ENCODE measurements around the gene FRRS1.

FRRS1 gene

GRCh38 chr1:99681583-99681982 lies 84.9 kb downstream of the FRRS1 start:
- no peak overlapping the region for H3K4me3 ChIP-seq (ENCODE audit: low read depth, low read length)
- TF ChIP-seq MAX (IDR thresholded peaks at IDR 0.05; ENCODE audit: low read depth, low read length) = no peak
- TF ChIP-seq CTCF (IDR thresholded peaks at IDR 0.05; ENCODE audit: low read depth, low read length) = no peak
- no peak for TF ChIP-seq MYC (IDR thresholded peaks at IDR 0.05; ENCODE audit: low read depth, low read length)
- TF ChIP-seq POLR2A (IDR thresholded peaks at IDR 0.05; ENCODE audit: extremely low read depth, insufficient read length) = no peak
- peak; percentile 41 for DNase-seq (ENCODE audit: low read depth)

GRCh38 chr1:99680270-99680669 lies 86.2 kb downstream of the FRRS1 start:
- no peak for DNase-seq (ENCODE audit: low read depth)
- TF ChIP-seq MYC (IDR thresholded peaks at IDR 0.05; ENCODE audit: low read depth, low read length) (no peak), CTCF (IDR thresholded peaks at IDR 0.05; ENCODE audit: low read depth, low read length) (no peak), POLR2A (IDR thresholded peaks at IDR 0.05; ENCODE audit: extremely low read depth, insufficient read length) (no peak), MAX (IDR thresholded peaks at IDR 0.05; ENCODE audit: low read depth, low read length) (no peak)
- H3K4me3 ChIP-seq (ENCODE audit: low read depth, low read length) = no peak overlapping the region

GRCh38 chr1:99677416-99677815 lies 89.0 kb downstream of the FRRS1 start:
- TF ChIP-seq CTCF (IDR thresholded peaks at IDR 0.05; ENCODE audit: low read depth, low read length) (no peak), POLR2A (IDR thresholded peaks at IDR 0.05; ENCODE audit: extremely low read depth, insufficient read length) (no peak), MAX (IDR thresholded peaks at IDR 0.05; ENCODE audit: low read depth, low read length) (no peak), MYC (IDR thresholded peaks at IDR 0.05; ENCODE audit: low read depth, low read length) (no peak)
- DNase-seq (ENCODE audit: low read depth) = no peak

GRCh38 chr1:99676876-99677275 lies 89.6 kb downstream of the FRRS1 start:
- TF ChIP-seq CTCF (IDR thresholded peaks at IDR 0.05; ENCODE audit: low read depth, low read length) (no peak), MAX (IDR thresholded peaks at IDR 0.05; ENCODE audit: low read depth, low read length) (no peak), MYC (IDR thresholded peaks at IDR 0.05; ENCODE audit: low read depth, low read length) (no peak), POLR2A (IDR thresholded peaks at IDR 0.05; ENCODE audit: extremely low read depth, insufficient read length) (no peak)
- no peak overlapping the region for H3K4me3 ChIP-seq (ENCODE audit: low read depth, low read length)
- DNase-seq (ENCODE audit: low read depth) = no peak

More at GRCh38 chr1:99677416-99677815, 89.0 kb downstream of the FRRS1 start:
- H3K4me3 ChIP-seq (ENCODE audit: low read depth, low read length) = no peak overlapping the region

- H3K4me3 ChIP-seq (ENCODE audit: low read depth, low read length) = no peak overlapping the region
- DNase-seq (ENCODE audit: low read depth) = no peak
- TF ChIP-seq CTCF (IDR thresholded peaks at IDR 0.05; ENCODE audit: low read depth, low read length) = no peak
- TF ChIP-seq POLR2A (IDR thresholded peaks at IDR 0.05; ENCODE audit: extremely low read depth, insufficient read length) = no peak
- no peak for TF ChIP-seq MYC (IDR thresholded peaks at IDR 0.05; ENCODE audit: low read depth, low read length)
- no peak for TF ChIP-seq MAX (IDR thresholded peaks at IDR 0.05; ENCODE audit: low read depth, low read length)
Measured at GRCh38 chr1:99675994-99676393, 90.4 kb downstream of the FRRS1 start.

- TF ChIP-seq MAX (IDR thresholded peaks at IDR 0.05; ENCODE audit: low read depth, low read length) (no peak), CTCF (IDR thresholded peaks at IDR 0.05; ENCODE audit: low read depth, low read length) (no peak), POLR2A (IDR thresholded peaks at IDR 0.05; ENCODE audit: extremely low read depth, insufficient read length) (no peak), MYC (IDR thresholded peaks at IDR 0.05; ENCODE audit: low read depth, low read length) (no peak)
- no peak for DNase-seq (ENCODE audit: low read depth)
- no peak overlapping the region for H3K4me3 ChIP-seq (ENCODE audit: low read depth, low read length)
Measured at GRCh38 chr1:99675292-99675691, 91.1 kb downstream of the FRRS1 start.
